ENCODE results near the gene CCR7.

Gene CCR7

GRCh38 chr17:40516581-40517285 is 48.5 kb downstream of the CCR7 start:
- peak in 2 of 3 experiments; percentile 32 to 37 for DNase-seq (ENCODE audit: low read depth in 3 of 3)

GRCh38 chr17:40515491-40516041 is 49.7 kb downstream of the CCR7 start:
- DNase-seq (ENCODE audit: low read depth in 3 of 3): no peak

- no peak for DNase-seq (ENCODE audit: low read depth in 3 of 3)
Observed at GRCh38 chr17:40515011-40515410, 50.3 kb downstream of the CCR7 start.

- DNase-seq (ENCODE audit: low read depth in 3 of 3): no peak
Observed at GRCh38 chr17:40514013-40514875, 51.0 kb downstream of the CCR7 start.

- DNase-seq (ENCODE audit: low read depth in 3 of 3): no peak
Observed at GRCh38 chr17:40511667-40512220, 53.5 kb downstream of the CCR7 start.

GRCh38 chr17:40511136-40511535 is 54.1 kb downstream of the CCR7 start:
- DNase-seq (ENCODE audit: low read depth in 3 of 3): no peak

- DNase-seq (ENCODE audit: low read depth in 3 of 3): no peak
Observed at GRCh38 chr17:40510328-40510648, 55.0 kb downstream of the CCR7 start.

- no peak for DNase-seq (ENCODE audit: low read depth in 3 of 3)
Observed at GRCh38 chr17:40509626-40510327, 55.5 kb downstream of the CCR7 start.

GRCh38 chr17:40506786-40507185 is 58.5 kb downstream of the CCR7 start:
- DNase-seq (ENCODE audit: low read depth in 3 of 3): no peak
